B cell (primary cell): Measurements from ENCODE around the gene SHB. TPM values are rescaled to one million over a fixed set of nuclear protein-coding genes. Genes with fewer than 3 reads are reported as not detected.

Experiments
- ATAC-seq: fragments of 200-7000 bp; cut with Tn5 transposase; one replicate; pipeline ENCODE4 v1.10.0; 2021; ENCODE audit warnings: low read depth, mild to moderate bottlenecking, moderate number of reproducible peaks, moderate library complexity
- CTCF ChIA-PET: fragments of 350-600 bp; sonication (Branson Sonifier 250); formaldehyde crosslinking; loops from one replicate; lab custom pipeline; 2021; ENCODE audit warnings: antibody characterized with exemption, inconsistent platforms; lab: Charles Lee
- POLR2A ChIA-PET: fragments of 350-600 bp; sonication (Branson Sonifier 250); formaldehyde crosslinking; loops from one replicate; lab custom pipeline; 2021; ENCODE audit warnings: antibody characterized with exemption; lab: Charles Lee
- DNase-seq: peaks from one replicate; pipeline ENCODE4 v3.0.0; 2013
- H2AFZ ChIP-seq: 2 replicates; pipeline ENCODE4 v1.6.1; 2012; ENCODE audit warnings: mild to moderate bottlenecking, low read depth, low read length; ENCODE audit not compliant: insufficient read depth, poor library complexity, severe bottlenecking
- H3K27ac ChIP-seq, 2 donors: 1 replicate in 1 of 2; 2 replicates in 1 of 2; pipeline ENCODE4 v1.5.1; 2012 to 2013; ENCODE audit warnings: low read length in 2 of 2, mild to moderate bottlenecking in 2 of 2, moderate library complexity in 1 of 2
- H3K27me3 ChIP-seq, 4 experiments: fragments of 200-600 bp in 1 of 4; sonication (generic) in 1 of 4; replicated peaks in 1 of 4; 1 replicate in 2 of 4; 2 replicates in 2 of 4; pipeline versions ENCODE4 v1.6.1 to v1.7.0; 2013 to 2016; ENCODE audit warnings: low read length in 3 of 4, mild to moderate bottlenecking in 2 of 4, mixed read lengths in 1 of 4, moderate library complexity in 1 of 4; ENCODE audit not compliant: insufficient read depth in 4 of 4, control insufficient read depth in 3 of 4; ENCODE audit errors: control extremely low read depth in 1 of 4
- H3K36me3 ChIP-seq, 2 experiments: replicated peaks in 1 of 2; 1 replicate in 1 of 2; 2 replicates in 1 of 2; pipeline versions ENCODE4 v1.6.1 to v1.7.1; 2013; ENCODE audit warnings: low read length in 1 of 2; ENCODE audit not compliant: insufficient read depth in 2 of 2, control insufficient read depth in 1 of 2; ENCODE audit errors: control extremely low read depth in 1 of 2, extremely low read depth in 1 of 2
- H3K4me1 ChIP-seq, 2 donors: fragments of 200-600 bp in 1 of 2; sonication (generic) in 1 of 2; 1 replicate in 1 of 2; 2 replicates in 1 of 2; pipeline versions ENCODE4 v1.5.1 to v1.6.1; 2013 to 2017; ENCODE audit warnings: low read length in 2 of 2; ENCODE audit not compliant: control insufficient read depth in 2 of 2, insufficient read depth in 2 of 2
- H3K4me2 ChIP-seq: replicated peaks from 2 replicates; pipeline ENCODE3; 2012; ENCODE audit warnings: mild to moderate bottlenecking, low read depth, low read length; ENCODE audit not compliant: poor library complexity, severe bottlenecking
- H3K4me3 ChIP-seq, 5 experiments: fragments of 200-600 bp in 1 of 5; sonication (generic) in 1 of 5; 1 replicate in 3 of 5; 2 replicates in 2 of 5; pipeline versions ENCODE4 v1.5.1 to v1.7.0; 2011 to 2016; ENCODE audit warnings: low read length in 4 of 5, mild to moderate bottlenecking in 4 of 5, low read depth in 2 of 5, control low read depth in 1 of 5, moderate library complexity in 1 of 5; ENCODE audit not compliant: insufficient read depth in 1 of 5; ENCODE audit errors: control extremely low read depth in 1 of 5, extremely low read depth in 1 of 5
- H3K79me2 ChIP-seq: fragments of 200-600 bp; sonication (generic); one replicate; pipeline ENCODE4 v1.6.0; 2016; ENCODE audit warnings: low read length; ENCODE audit not compliant: control insufficient read depth, insufficient read depth
- H3K9ac ChIP-seq: fragments of 200-600 bp; sonication (generic); 2 replicates; pipeline ENCODE4 v1.6.1; 2017; ENCODE audit warnings: mild to moderate bottlenecking, low read length, moderate library complexity
- H3K9me3 ChIP-seq, 3 donors: one replicate each; pipeline versions ENCODE4 v1.6.1 to v1.7.1; 2013; ENCODE audit warnings: low read length in 2 of 3; ENCODE audit not compliant: control insufficient read depth in 2 of 3, insufficient read depth in 1 of 3; ENCODE audit errors: control extremely low read depth in 1 of 3
- H4K20me1 ChIP-seq: 2 replicates; pipeline ENCODE4 v1.6.0; 2012; ENCODE audit warnings: mild to moderate bottlenecking, low read length; ENCODE audit not compliant: insufficient read depth, control insufficient read depth, poor library complexity, severe bottlenecking
- H3K27ac Mint-ChIP-seq: one replicate; pipeline ENCODE4 v1.8.0; 2021; ENCODE audit warnings: mixed read lengths
- H3K27me3 Mint-ChIP-seq: one replicate; pipeline ENCODE4 v1.8.0; 2021; ENCODE audit warnings: mixed read lengths
- H3K4me1 Mint-ChIP-seq: one replicate; pipeline ENCODE4 v1.8.0; 2021; ENCODE audit warnings: mixed read lengths
- H3K4me3 Mint-ChIP-seq: one replicate; pipeline ENCODE4 v1.8.0; 2021; ENCODE audit warnings: mixed read lengths
- H3K9me3 Mint-ChIP-seq: one replicate; pipeline ENCODE4 v1.8.0; 2022; ENCODE audit warnings: mixed read lengths; ENCODE audit not compliant: insufficient read depth
- CTCF ChIP-seq: fragments of 200-600 bp; IDR thresholded peaks from one replicate; pipeline ENCODE4 v1.8.0; 2022; ENCODE audit warnings: antibody characterized with exemption, mild to moderate bottlenecking
- EZH2 ChIP-seq: IDR thresholded peaks from 2 replicates; pipeline ENCODE4 v1.6.1; 2012; ENCODE audit warnings: borderline replicate concordance, low read depth, mild to moderate bottlenecking, moderate library complexity, low read length; ENCODE audit not compliant: insufficient read depth, poor library complexity, severe bottlenecking
- WGBS: methylation state at CpG from one replicate; pipeline ENCODE4 v1.1.5; 2013; ENCODE audit warnings: missing lambda C conversion rate; ENCODE audit not compliant: insufficient coverage; 5-methylcytosine and 5-hydroxymethylcytosine counted together
- intact Hi-C: fragments of 100-400 bp; cut with micrococcal nuclease; formaldehyde crosslinking; loops from one replicate; pipeline ENCODE4 v1.10.0; 2022
- polyA plus RNA-seq: library from polyadenylated mRNA; depleted of rRNA; stranded (reverse); fragments of >200 nt; gene quantifications from 2 replicates; pipeline ENCODE4 v1.2.3, GENCODE V29; 2012
- total RNA-seq, 2 donors: library from RNA; stranded (reverse); fragments of 120-200 nt in 1 of 2; gene quantifications; 1 replicate in 1 of 2; 2 replicates in 1 of 2; pipeline versions ENCODE4 v1.2.3 to v1.2.4, GENCODE V29; 2013 to 2022

The SHB gene
- total and polyA plus RNA-seq, 2 donors (not counting 1 experiment from before 2014, with no cell fraction given), result 0.06 to 1.9 TPM

- peaks cover 21% of the 10 kb centered on the region for H3K27me3 Mint-ChIP-seq
- intact Hi-C loops, result no loop called here
- WGBS, result 93% methylated on average over 19 of the region's 19 CpGs
- Histone ChIP-seq H3K79me2 (no peaks in the 10 kb centered on the region), H3K4me2 (no peak overlapping the region), H4K20me1 (no peaks in the 10 kb centered on the region), H3K27ac (no peak overlapping the region), H3K27me3 (peaks cover 0 to 3% (median 0%) of the 10 kb centered on the region in 4 experiments), H3K36me3 (no peaks in the 10 kb centered on the region), H2AFZ (no peak overlapping the region), H3K4me3 (no peak overlapping the region), H3K9ac (no peak overlapping the region), H3K9me3 (no peaks in the 10 kb centered on the region), H3K4me1 (no peaks in the 10 kb centered on the region)
- no peak overlapping the region for H3K4me3 Mint-ChIP-seq
- CTCF ChIA-PET, result no interaction called here
- H3K27ac Mint-ChIP-seq, result no peak overlapping the region
- ATAC-seq, result no peak
- H3K9me3 Mint-ChIP-seq, result no peaks in the 10 kb centered on the region
- no peak for TF ChIP-seq CTCF
- TF ChIP-seq EZH2, result no peak
- POLR2A ChIA-PET, result no interaction called here
- H3K4me1 Mint-ChIP-seq, result no peaks in the 10 kb centered on the region
- DNase-seq, result no peak
These were observed 17.1 kb downstream of the SHB start for GRCh38 chr9:38051780-38052546.

GRCh38 chr9:38048316-38048969 lies 20.6 kb downstream of the SHB start:
- H3K27ac Mint-ChIP-seq, result no peak overlapping the region
- Histone ChIP-seq H3K9ac (no peak overlapping the region), H3K27me3 (no peaks in the 10 kb centered on the region), H2AFZ (no peak overlapping the region), H3K27ac (no peak overlapping the region), H3K4me2 (no peak overlapping the region), H4K20me1 (no peaks in the 10 kb centered on the region), H3K4me1 (no peaks in the 10 kb centered on the region), H3K4me3 (no peak overlapping the region), H3K9me3 (no peaks in the 10 kb centered on the region), H3K79me2 (no peaks in the 10 kb centered on the region), H3K36me3 (no peaks in the 10 kb centered on the region)
- POLR2A ChIA-PET, result no interaction called here
- whole genome bisulfite sequencing, result 83% methylated on average over 1 of the region's 4 CpGs
- no peaks in the 10 kb centered on the region for H3K9me3 Mint-ChIP-seq
- intact Hi-C loops, result no loop called here
- TF ChIP-seq EZH2 (no peak), CTCF (no peak)
- CTCF ChIA-PET, result interaction anchor here (1.0 kb wide), 1 partner anchor 39 kb away, joined by 3 read pairs; no protein-coding TSS in a partner anchor
- H3K4me3 Mint-ChIP-seq, result no peak overlapping the region
- H3K4me1 Mint-ChIP-seq, result no peaks in the 10 kb centered on the region
- ATAC-seq, result no peak
- no peaks in the 10 kb centered on the region for H3K27me3 Mint-ChIP-seq
- DNase-seq, result no peak
